ENCODE measurements around the gene MYOZ1.

GRCh38 chr10:73649876-73650536 is 8.7 kb upstream of the MYOZ1 start:
- TF ChIP-seq EZH2phosphoT487 (conservative IDR thresholded peaks at IDR 0.05; ENCODE audit: low read length), result no peak
- TF ChIP-seq CTCF (IDR thresholded peaks at IDR 0.05; ENCODE audit: insufficient read depth, low read length, poor library complexity, severe bottlenecking), result no peak

Measured in SU-DHL-6 (cell line).